HG03060 (cell line): ENCODE data around the gene SCUBE1.

Source experiments
- ATAC-seq: cut with Tn5 transposase; IDR thresholded peaks from one replicate; pipeline ENCODE4 v1.9.1; 2021; ENCODE audit warnings: low read depth, moderate number of reproducible peaks; ENCODE audit not compliant: unreplicated experiment

The SCUBE1 gene

DNA sequence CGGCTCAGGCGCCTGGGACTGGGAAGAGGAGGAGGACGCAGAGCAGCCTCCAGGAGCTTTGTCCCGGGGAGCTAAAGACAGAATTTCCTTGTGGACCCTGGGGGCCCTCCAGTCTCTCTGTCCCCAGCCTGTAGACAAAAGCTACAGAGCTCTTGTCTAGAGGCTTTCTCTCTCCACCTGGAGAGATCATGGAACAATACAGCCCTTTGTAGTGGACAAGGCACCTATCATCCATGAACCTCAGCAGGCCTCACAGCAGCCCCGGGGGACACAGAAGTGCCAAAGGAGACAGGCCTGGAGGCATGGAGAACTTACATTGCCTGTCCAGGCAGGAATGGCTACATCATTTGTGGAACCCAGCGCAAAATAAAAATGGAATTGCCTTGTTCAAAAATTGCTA, 100.5 kb downstream of the SCUBE1 start:
- no peak for ATAC-seq

DNA sequence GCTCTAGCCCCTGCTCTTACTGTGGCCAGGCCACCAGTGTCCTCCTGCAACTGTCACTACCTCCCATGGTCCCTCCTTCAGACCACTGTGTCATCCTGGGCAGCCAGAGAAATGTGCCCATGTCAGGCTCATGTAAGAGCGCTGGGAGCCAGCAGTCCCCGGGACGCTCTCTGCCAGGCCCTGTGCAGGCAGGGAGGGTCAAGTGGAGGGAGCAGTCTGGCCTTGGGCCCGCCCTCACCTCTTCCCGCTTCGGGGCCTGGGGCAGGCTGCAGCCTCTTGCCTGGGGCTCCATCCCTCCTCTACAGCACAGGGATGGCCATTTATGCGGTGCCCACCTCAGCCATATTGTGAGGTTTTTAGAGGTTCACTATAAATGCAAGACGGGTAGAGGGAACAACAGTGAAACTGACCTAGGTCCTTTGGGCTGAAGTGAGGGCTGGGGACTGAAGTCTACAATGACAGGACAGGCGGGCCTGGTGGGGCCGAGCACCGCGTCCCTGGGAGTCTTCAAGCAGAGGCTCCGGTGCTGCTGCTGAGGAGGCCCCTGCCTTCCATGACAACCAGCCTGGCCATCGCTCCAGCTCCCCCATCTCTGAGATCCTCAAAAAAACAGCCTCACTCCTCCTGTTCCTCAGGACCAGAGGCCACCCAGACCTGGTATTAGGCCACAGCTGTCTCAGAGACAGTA, 101.3 kb downstream of the SCUBE1 start:
- no peak for ATAC-seq

DNA sequence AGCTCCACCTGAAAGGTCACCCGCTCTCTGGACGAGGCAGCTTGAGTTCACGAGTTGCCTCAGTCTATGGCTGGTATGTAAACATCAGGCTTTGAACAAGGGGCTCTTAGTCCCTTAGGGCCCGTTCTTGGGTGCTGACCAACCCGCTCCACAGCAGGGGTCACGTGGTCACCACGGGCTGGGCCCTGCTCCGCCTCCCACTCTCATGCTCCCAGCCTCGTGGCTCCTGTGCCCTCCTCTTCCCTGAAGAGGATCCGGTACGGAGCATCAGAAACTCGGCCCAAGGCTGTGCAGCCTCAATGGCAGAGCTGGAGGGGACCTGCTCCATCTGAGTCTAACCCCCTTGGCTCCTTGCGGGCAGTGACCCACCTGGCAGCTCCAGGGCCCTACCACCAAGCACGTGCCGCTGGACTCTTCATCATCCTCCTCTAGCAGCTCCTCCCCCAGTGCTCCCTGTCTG, 102.0 kb downstream of the SCUBE1 start:
- ATAC-seq, result no peak

DNA sequence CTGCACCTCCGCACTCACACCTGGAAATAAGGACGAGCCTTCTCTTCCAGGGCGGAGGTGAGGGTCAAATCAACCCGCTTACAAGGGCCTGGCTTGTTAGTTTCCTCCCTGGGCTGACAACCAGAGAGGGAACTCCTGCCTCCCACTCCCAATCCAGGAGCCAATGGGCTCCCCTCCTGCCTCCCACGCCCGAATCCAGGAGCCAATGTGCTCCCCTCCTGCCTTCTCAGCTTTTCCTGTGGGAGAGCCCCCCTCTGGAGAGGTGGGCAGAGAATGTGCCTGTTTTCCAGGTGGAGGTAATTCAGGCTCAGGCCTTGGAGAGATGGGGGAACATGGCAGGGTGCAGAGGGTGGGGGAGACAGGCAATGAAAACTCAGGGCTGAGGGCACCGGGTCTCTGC, 102.6 kb downstream of the SCUBE1 start:
- ATAC-seq, result no peak

DNA sequence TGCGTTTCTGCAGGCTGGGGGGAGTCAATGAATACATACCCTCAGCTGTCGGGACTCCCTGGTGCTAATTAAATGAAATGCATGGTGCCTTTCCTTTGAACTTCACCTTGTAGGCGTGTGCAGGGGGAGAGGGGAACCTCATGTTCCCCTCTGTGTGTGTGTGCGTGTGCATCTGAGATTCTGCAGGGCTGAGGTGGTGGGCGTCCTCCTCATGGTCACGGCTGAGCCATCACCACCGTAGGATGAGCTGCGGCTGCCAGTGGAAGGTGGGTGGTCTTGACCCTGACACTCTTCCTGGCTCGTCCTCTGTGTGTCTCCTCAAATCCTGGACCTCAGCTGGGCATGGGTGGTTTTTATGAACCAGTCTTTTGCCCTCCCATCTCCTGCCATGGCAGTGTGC, 103.2 kb downstream of the SCUBE1 start:
- ATAC-seq, result no peak

DNA sequence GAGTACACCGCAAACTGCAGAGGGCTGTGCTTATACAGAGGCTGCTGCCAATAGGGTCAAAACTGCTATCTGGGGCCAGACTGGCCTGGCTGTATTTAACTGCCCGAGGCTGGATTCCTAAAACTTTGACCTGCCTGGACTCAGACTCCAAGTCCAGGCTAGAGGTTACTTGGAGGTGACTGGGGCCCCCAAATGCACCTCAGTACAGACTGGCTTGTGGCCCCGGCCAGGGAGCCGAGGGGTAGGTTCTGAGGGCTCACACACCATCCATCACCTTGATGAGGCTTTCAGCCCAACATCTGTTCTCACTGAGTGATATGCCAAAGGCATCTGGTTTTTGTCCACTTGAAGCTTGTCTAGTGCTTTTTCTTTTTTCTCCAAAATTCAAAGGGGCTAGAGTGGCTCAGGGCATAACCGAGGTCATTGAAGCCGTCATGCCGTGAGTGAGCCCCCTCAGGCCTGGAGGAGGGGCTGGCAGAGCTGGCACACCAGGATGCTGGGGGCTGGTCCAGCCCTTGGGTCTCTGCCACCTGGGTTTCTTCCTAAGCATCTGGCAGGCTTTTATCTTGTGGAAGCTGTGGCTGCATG, 103.9 kb downstream of the SCUBE1 start:
- no peak for ATAC-seq

DNA sequence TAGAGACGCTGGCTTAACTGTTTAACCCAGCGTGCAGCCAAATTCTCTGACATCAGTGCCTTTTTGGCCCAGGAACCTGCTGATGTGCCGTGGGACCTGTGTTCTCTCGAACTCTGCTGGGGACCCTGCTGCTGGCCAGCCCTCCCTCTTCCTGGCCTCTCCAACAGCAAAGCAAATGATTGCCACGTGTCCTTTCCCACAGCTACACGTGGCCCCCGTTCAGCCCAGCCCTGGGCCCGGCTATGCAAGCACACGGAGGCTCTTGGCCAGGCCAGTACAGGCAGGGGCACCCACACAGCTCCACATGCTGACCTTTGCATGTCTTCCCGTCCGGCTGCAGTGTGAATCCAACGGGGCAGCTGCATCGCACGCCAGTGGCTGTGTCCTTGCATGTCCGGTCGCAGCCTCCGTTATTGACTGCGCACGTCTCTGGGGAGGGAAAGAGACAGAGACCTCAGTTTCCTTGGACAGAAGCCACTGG, 104.6 kb downstream of the SCUBE1 start:
- no peak for ATAC-seq

DNA sequence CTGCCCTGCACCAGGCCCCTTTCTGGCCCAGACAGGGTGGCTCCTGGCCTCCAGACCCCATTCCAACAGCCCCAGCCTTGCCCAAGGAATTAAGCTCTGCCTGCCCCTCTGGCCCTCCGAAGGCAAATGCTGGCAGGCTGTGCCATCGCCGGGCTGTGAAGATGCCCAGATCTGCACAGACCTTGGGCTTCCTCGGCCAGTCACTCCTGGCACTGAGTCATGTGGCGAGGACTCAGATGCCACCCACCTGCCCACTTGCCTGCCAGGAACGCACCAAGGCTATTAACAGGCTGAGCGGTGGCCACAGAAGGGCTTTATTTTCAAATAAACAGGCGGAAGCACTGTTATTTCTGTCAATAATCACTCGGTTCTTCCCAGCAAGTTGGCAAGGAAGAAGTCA, 105.9 kb downstream of the SCUBE1 start:
- no peak for ATAC-seq

DNA sequence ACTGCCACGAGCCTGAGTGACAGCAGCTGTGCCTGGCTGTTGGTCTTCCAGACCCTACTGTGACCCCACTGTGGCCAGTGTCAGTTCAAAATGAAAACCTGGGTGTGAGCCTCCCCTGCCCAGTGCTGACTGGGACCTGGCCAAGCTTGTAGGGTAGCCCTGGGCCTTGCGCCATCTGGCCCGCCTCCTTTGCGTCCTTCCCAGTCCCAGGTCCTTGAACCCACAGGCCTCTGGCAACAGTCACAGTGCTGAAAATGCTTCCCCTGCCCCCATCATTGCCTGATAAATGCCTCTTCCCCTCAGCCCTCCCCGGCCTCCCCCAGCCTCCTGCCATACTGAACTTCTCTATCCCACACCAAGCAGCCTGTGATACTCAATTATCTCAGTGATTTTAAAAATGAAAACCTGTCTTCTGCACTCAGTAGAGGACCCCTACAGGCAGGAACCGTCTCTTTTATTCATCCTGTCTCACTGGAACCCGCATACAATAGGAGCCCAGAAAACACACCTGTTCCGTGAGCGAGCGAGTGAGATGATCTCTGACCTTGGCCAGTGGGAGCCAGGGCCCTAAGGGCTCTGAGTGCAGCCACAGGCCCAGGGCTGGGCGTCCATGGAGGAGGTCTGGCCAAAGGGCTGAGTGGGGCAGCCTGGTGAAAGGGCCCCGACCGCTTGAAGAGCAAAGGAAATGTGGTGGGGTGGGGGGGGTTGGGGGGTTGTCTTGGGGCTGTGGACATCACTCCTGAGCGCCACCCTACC, 106.6 kb downstream of the SCUBE1 start:
- no peak for ATAC-seq

DNA sequence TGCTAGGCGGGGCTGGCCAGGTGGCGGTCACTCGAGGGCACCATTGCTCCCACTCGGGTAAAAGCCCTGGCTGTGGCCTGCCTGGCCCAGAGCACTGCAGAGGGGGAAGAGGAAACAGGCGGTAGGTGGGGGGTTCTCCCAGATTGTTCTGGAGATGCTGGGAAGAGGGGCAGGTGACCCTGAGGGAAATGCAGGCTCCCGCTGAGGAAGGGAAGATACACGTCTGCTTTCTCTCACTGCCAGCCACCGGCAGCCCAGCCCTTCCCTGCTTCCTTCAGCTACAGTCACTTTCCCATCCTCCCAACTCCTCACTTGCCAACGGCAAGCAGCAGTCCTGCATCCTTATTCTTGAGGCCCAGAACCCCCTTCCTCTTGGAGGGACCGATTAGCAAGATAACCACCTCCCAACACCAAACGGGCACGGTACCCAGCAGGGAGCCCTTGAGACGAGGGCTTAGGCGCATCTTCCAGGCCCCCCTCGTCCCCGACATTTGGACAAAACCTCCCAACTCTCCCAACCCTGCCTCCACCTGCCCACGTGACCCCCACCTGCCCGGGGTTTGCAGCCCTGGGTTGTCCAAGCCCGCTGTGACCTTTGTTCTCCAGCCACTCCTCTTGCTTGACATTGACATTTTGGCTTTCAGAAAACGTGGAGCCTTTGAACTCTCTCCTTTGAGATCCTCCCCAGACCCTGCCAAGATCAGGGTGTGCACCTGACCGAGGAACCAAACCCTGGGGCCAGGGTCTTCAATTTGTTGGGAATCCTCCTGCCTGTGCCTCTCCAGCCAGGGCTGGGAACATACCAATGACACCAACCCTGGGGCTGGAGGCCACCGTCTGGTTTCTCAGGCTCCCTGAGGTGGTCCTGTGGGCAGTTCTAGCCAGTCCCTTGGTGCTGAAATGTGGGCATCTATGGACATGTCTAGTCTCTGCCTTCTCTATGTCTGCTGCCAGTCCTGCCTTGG, 107.4 kb downstream of the SCUBE1 start:
- ATAC-seq, result no peak

DNA sequence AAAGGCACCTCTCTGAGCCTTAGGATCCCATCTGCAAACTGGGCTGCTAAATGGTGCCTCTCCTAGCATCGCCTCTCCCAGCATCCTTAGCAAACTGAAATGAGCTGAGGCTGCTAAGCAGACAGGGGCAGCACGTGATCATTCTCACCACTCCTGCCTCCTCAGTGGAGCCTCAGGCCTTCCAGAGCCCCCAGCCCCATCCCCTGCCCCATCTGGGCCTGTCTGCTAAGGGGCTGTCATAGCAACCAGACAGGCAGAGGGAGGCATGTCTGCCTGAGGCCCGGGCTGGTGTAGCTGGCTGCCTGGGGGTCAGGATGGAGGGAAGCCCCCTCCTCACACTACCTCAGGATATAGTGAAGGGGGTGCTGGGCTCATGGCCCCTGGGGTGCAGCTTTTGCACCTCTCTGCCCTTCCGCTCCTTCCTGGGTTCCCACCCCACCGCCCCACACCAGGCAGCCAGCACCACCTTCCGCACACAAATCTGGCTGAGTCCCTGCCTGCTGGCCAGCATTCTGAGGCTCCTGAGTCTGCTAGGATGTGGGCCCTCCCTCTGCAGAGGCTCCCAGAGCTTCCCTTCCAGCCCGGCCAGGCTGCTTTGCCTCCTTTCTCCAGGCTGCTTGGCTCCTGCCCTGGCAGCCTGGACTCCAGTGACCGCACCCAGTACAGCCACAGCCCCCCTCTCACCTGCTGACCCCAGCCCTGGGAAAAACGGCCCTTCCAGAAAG, 108.7 kb downstream of the SCUBE1 start:
- no peak for ATAC-seq

DNA sequence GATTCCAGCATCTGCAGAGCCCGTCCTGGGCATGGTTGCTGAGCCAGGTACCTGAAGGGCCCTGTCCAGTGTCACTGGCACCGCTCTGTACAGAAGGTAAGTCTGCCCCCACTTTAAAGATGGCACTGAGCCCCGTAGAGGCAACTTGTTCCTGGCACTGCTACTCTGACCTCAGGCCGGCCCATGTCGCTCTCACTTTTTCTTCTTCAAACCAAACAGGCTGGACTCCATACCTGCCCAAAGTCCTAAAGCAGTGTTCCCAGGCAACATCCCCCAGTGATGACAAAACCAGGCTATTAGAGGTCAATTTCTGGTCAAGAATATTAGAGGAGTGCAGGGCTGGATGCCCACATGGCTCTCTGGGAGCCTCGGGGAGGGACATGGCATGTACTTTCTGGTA, 109.6 kb downstream of the SCUBE1 start:
- no peak for ATAC-seq

DNA sequence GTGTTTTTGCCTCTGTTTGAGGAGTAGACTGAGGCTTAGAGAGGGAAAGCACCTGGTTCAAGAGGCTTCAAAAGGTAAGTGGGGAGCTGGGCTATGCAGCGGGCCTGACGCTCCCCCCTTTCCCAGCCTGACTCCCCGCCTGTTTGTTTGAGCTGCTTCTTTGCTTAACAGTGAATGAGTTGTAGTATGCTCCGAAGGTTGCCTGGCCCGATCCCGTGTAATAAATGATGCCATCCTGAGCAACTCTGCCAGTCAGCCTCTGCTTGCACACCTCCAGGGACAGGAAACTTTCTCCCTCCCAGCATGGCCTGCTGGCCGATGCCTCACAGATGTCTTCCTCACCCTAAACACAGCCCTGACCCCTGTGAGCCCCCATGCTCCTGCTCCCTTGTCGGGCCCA, 110.7 kb downstream of the SCUBE1 start:
- ATAC-seq, result no peak

DNA sequence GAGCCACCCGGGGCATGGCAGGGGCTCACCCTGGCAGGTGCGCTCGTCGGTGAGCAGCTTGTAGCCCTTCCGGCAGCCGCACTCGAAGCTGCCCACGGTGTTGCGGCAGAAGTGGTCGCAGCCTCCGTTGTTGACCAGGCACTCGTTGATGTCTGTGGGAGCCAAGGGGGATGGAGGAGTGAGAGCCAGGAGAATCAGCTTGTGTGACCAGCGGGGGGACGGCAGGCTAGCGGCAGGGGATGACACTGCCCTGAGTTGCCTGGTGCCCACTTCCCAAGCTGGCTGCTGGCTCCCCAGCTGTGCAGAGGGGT, 111.5 kb downstream of the SCUBE1 start:
- ATAC-seq, result no peak

DNA sequence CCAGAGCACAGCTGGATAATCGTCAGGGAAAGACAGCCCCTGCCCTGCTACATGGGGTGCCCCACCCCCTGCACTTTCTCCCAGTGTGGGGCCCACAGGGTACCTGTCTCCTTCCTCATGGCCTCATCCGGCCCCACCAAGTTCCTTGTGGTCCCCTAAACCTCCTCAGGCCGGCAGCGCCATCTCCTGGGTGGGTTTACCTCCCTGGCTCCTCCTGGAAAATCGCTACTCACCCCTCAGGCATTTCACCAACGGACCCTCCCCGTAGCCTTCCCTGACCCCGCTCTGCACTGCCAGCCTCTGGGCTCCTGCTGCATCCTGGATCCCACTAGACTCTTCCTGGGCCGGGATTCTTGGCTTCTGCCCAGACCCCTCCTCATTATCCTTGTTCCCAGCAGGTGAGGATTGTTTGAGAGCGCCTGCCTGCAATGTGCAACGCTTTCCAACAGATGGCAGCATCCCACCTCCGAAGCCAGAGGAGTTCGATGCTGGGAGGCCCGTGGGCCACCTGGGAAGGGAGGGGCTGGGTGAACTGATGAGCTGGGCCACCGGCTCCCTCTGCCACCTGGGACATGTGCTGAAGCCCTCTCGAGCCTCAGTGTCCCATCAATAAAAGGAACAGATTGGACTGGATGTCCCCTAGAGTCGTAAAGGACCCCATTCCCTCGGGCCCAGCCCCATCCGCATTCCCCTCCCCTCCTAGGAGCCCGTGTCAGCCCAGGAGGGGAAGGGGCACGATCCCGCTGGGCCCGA, 112.0 kb downstream of the SCUBE1 start:
- no peak for ATAC-seq

DNA sequence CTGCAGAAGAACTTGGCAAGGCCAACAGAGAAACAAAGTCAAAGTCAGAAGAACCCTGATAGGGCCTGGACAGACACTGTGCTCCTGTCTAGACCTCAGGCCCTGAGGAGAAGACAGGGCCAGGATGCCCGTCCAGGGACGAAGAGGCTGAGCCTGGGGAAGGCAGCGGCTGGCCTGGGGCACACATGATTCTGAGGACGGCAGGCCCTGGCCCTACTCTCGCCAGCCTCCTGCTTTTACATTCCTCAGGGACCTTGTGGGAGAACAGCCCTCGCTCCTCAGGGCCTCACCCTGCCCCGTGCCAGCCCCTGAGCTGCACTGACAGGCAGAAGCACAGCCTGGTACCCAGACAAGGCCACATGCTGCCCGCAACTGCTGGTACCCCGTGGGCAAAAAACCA, 112.6 kb downstream of the SCUBE1 start:
- no peak for ATAC-seq

DNA sequence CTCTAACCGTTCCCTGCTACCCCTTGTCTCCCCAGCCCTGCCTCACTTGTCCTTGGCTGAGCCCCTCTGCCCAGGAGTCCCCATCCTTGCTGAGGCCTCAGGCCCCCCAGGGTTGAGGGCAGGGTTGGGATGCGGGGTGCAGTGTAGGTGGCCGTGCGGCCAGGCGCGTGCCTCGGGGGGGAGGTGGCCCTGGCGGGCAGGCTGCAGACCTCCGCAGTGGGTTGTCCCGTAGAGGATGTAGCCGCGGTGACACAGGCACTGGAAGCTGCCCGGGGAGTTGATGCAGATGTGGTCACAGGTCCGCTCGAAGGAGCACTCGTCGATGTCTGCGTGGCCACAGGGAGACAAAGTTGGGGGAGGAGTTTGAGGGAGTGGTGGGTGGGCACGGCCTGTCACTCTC, 114.3 kb downstream of the SCUBE1 start:
- ATAC-seq, result no peak

DNA sequence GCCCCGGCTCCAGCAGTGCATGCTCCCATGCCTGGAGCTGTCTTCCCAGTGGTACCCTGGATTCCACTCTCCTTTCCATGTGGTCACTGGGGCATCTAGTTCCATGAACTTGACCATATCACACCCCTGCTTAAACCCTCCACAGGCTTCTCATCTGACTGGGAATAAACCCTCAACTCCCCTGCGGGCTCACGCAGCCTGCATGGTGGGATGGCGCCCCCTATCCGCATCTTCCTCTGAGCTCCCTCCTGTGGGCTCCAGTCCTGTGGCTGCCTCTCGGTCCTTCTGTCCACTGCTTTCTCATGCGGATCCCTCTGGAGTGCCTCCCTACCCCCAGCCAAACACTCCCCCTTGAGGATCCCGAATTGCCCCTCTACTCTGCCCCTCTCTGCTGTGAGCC, 114.8 kb downstream of the SCUBE1 start:
- no peak for ATAC-seq

DNA sequence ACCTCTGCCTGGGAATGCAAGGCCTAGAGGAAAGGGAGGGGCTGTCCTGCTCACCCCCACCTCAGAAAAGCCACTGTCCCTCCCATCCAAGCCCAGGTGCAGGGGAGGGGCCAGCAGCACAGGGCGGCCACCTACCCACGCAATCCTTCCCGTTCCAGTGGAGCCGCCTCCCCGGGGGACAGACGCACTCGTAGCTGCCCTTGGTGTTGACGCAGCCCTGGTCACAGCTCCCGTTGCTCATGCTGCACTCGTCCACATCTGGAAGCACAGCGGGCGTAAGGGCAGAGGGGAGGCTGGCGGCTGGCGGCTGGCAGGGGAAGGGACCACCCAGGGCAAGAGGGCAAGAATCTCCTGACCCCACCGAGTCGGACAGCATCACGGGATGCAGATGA, 115.9 kb downstream of the SCUBE1 start:
- no peak for ATAC-seq
